Measurements from ENCODE around the gene RBP2. TPM values are rescaled to one million over a fixed set of nuclear protein-coding genes. Genes with fewer than 3 reads are reported as not detected.

RBP2 gene
- total RNA-seq, 4 donors from 2014 or later = not detected

- intact Hi-C loops (cut with DNase I; ENCODE audit: low total_unique reads) = no loop called here
- TF ChIP-seq, protein P1, sequence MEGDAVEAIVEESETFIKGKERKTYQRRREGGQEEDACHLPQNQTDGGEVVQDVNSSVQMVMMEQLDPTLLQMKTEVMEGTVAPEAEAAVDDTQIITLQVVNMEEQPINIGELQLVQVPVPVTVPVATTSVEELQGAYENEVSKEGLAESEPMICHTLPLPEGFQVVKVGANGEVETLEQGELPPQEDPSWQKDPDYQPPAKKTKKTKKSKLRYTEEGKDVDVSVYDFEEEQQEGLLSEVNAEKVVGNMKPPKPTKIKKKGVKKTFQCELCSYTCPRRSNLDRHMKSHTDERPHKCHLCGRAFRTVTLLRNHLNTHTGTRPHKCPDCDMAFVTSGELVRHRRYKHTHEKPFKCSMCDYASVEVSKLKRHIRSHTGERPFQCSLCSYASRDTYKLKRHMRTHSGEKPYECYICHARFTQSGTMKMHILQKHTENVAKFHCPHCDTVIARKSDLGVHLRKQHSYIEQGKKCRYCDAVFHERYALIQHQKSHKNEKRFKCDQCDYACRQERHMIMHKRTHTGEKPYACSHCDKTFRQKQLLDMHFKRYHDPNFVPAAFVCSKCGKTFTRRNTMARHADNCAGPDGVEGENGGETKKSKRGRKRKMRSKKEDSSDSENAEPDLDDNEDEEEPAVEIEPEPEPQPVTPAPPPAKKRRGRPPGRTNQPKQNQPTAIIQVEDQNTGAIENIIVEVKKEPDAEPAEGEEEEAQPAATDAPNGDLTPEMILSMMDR (IDR thresholded peaks at IDR 0.05 in 4 of 5, conservative IDR thresholded peaks at IDR 0.05 in 1 of 5) = no peak
- TF ChIP-seq POLR2A (IDR thresholded peaks at IDR 0.05) = no peak
- Histone ChIP-seq H3K27ac (no peak overlapping the region), H3K36me3 (no peaks in the 10 kb centered on the region), H3K4me3 (no peak overlapping the region), H3K4me1 (no peaks in the 10 kb centered on the region), H3K9me3 (no peaks in the 10 kb centered on the region), H3K27me3 (no peaks in the 10 kb centered on the region)
- ATAC-seq (no peak), DNase-seq (no peak)
- in situ Hi-C loops (cut with MboI; ENCODE audit: low sequenced_read_pairs in 4 of 4) = no loop called here
These were observed 16.2 kb downstream of the RBP2 start for GRCh38 chr3:139460076-139460475.

- no peak overlapping the region for H3K4me3 ChIP-seq
- no peak for DNase-seq
- no peaks in the 10 kb centered on the region for H3K27me3 ChIP-seq
- no peaks in the 10 kb centered on the region for H3K9me3 ChIP-seq
- in situ Hi-C loops (cut with MboI; ENCODE audit: low sequenced_read_pairs in 4 of 4) = no loop called here
- no peaks in the 10 kb centered on the region for H3K4me1 ChIP-seq
- ATAC-seq = no peak
- no peak for TF ChIP-seq POLR2A (IDR thresholded peaks at IDR 0.05)
- TF ChIP-seq, protein P1 (IDR thresholded peaks at IDR 0.05 in 4 of 5, conservative IDR thresholded peaks at IDR 0.05 in 1 of 5) = no peak
- no peaks in the 10 kb centered on the region for H3K36me3 ChIP-seq
- no peak overlapping the region for H3K27ac ChIP-seq
- intact Hi-C loops (cut with DNase I; ENCODE audit: low total_unique reads) = no loop called here
These were observed 18.0 kb downstream of the RBP2 start for GRCh38 chr3:139458348-139458747.

- Histone ChIP-seq H3K9me3 (no peaks in the 10 kb centered on the region), H3K27ac (no peak overlapping the region), H3K4me3 (no peak overlapping the region), H3K4me1 (no peaks in the 10 kb centered on the region), H3K36me3 (no peaks in the 10 kb centered on the region), H3K27me3 (no peaks in the 10 kb centered on the region)
- TF ChIP-seq, protein P1 (IDR thresholded peaks at IDR 0.05 in 4 of 5, conservative IDR thresholded peaks at IDR 0.05 in 1 of 5) = no peak
- no peak for TF ChIP-seq POLR2A (IDR thresholded peaks at IDR 0.05)
- no peak for DNase-seq
- ATAC-seq = no peak
- intact Hi-C loops (cut with DNase I; ENCODE audit: low total_unique reads) (no loop called here), in situ Hi-C loops (cut with MboI; ENCODE audit: low sequenced_read_pairs in 4 of 4) (no loop called here)
These were observed 19.2 kb downstream of the RBP2 start for GRCh38 chr3:139457066-139457465.

DNA sequence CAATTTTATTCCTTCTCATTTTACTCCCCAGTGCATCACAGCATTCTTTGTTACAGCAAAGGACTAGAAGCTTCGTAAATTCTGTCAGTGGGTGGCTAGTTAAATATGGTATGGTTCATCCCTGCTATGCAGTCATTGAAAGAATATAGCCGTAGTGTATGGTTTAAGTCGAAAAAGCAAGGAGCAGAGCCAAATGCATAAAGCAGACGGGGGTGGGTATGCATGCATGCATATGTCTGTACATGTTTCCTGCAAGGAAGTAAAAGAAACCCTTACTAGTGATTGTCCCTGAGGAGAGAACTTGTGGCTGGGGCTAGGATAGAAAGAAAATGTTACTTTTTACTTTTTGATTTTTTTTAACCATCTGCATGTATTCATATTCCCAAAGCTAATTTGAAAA is 19.9 kb downstream of the RBP2 start:
- DNase-seq (no peak), ATAC-seq (no peak)
- no peaks in the 10 kb centered on the region for H3K4me1 ChIP-seq
- no peak for TF ChIP-seq POLR2A (IDR thresholded peaks at IDR 0.05)
- TF ChIP-seq, protein P1 (IDR thresholded peaks at IDR 0.05 in 4 of 5, conservative IDR thresholded peaks at IDR 0.05 in 1 of 5) = no peak
- in situ Hi-C loops (cut with MboI; ENCODE audit: low sequenced_read_pairs in 4 of 4) (no loop called here), intact Hi-C loops (cut with DNase I; ENCODE audit: low total_unique reads) (no loop called here)
- H3K4me3 ChIP-seq = no peak overlapping the region
- no peaks in the 10 kb centered on the region for H3K9me3 ChIP-seq
- no peaks in the 10 kb centered on the region for H3K27me3 ChIP-seq
- no peaks in the 10 kb centered on the region for H3K36me3 ChIP-seq
- no peak overlapping the region for H3K27ac ChIP-seq

- in situ Hi-C loops (cut with MboI; ENCODE audit: low sequenced_read_pairs in 4 of 4) = no loop called here
- no peak for TF ChIP-seq POLR2A (IDR thresholded peaks at IDR 0.05)
- no peak for DNase-seq
- Histone ChIP-seq H3K4me1 (no peaks in the 10 kb centered on the region), H3K27ac (no peak overlapping the region), H3K27me3 (no peaks in the 10 kb centered on the region), H3K4me3 (no peak overlapping the region), H3K36me3 (no peaks in the 10 kb centered on the region), H3K9me3 (no peaks in the 10 kb centered on the region)
- intact Hi-C loops (cut with DNase I; ENCODE audit: low total_unique reads) = no loop called here
- ATAC-seq = no peak
These were observed 20.5 kb downstream of the RBP2 start for GRCh38 chr3:139455855-139456254.

Measured in gastrocnemius medialis (tissue), 4 donors.